ENCODE results near the gene SUSD3. TPM values are rescaled to one million over a fixed set of nuclear protein-coding genes. Genes with fewer than 3 reads are reported as not detected.

Gene SUSD3
- total RNA-seq, 1 experiment from 2014 or later = 9.0 TPM

DNA sequence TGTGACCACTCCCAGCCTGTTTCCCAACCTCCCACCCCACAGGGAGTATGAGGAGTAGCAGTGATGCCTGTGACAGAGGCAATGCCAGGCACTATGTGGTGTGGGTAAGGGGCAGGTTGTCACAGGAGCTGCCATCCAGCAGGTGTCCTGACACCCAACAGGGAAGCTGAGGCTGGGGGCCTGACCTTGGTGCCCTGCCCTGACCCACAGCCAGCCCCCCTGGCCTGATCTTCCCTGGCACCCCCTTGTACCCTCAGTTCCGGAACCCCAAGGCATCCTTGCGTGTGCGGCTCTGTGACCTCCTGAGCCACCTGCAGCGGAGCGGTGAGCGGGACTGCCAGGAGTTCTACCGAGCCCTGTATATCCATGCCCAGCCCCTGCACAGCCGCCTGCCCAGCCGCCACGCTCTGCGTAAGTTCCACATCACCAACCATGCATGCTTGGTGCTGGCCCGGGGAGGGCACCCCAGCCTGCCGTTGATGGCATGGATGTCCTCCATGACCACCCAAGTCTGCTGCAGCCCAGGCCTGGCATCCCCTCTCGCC is 51.9 kb downstream of the SUSD3 start:
- no peak overlapping the region for H3K9ac ChIP-seq (ENCODE audit: extremely low read depth, insufficient read length, low read length)
- no peak overlapping the region for H3K23ac ChIP-seq (ENCODE audit: insufficient read length, low read depth, low read length)
- H3K14ac ChIP-seq (ENCODE audit: insufficient read depth, low read length) = no peak overlapping the region
- H2BK20ac ChIP-seq (ENCODE audit: low read depth, low read length, poor library complexity, severe bottlenecking) = no peak overlapping the region
- no peaks in the 10 kb centered on the region for H3K9me3 ChIP-seq (ENCODE audit: control insufficient read depth, low read depth, low read length)
- WGBS (ENCODE audit: extremely low coverage, insufficient read length, low lambda C conversion rate) = no CpG with 5 or more reads among the region's 14 CpGs
- no peak overlapping the region for H3K18ac ChIP-seq (ENCODE audit: insufficient read length, low read depth, low read length)
- Mint-ChIP-seq H3K4me3 (no peak overlapping the region), H3K36me3 (ENCODE audit: insufficient read depth in 1 of 3, low read depth in 3 of 3) (peaks cover 0 to 8% (median 3%) of the 10 kb centered on the region in 3 experiments; a peak in 5 of 7 replicates), H3K27ac (no peak overlapping the region), H3K4me1 (peaks cover 10 to 14% of the 10 kb centered on the region in 2 experiments; a peak in 3 of 4 replicates), H3K27me3 (ENCODE audit: low read depth) (no peaks in the 10 kb centered on the region), H3K9me3 (no peaks in the 10 kb centered on the region)
- no peak overlapping the region for H4K91ac ChIP-seq (ENCODE audit: insufficient read length, low read depth, low read length)
- no peaks in the 10 kb centered on the region for H3K27me3 ChIP-seq (ENCODE audit: insufficient read depth, low read length)
- no peak overlapping the region for H4K5ac ChIP-seq (ENCODE audit: insufficient read length, low read depth, low read length)
- H3K4ac ChIP-seq (ENCODE audit: low read depth, low read length) = no peak overlapping the region
- H3K4me1 ChIP-seq (ENCODE audit: insufficient read depth, low read length) = no peaks in the 10 kb centered on the region
- no peak overlapping the region for H3K27ac ChIP-seq (ENCODE audit: insufficient read length, low read depth, low read length)
- no peaks in the 10 kb centered on the region for H3K23me2 ChIP-seq (ENCODE audit: insufficient read length, low read depth, low read length, poor library complexity, severe bottlenecking)
- H2BK5ac ChIP-seq (ENCODE audit: insufficient read length, low read length) = no peak overlapping the region
- H2BK120ac ChIP-seq (ENCODE audit: low read depth, low read length, poor library complexity, severe bottlenecking) = no peak overlapping the region
- H2BK12ac ChIP-seq (ENCODE audit: insufficient read length, low read depth, low read length) = no peak overlapping the region
- H3K4me2 ChIP-seq (ENCODE audit: insufficient read depth, insufficient read length, low read length) = no peak overlapping the region
- DNase-seq = no peak
- no peak overlapping the region for H2AFZ ChIP-seq (ENCODE audit: low read length)
- H3K79me1 ChIP-seq (ENCODE audit: insufficient read depth, low read depth, low read length, poor library complexity, severe bottlenecking) = peaks cover 3% of the 10 kb centered on the region
- H3K56ac ChIP-seq (ENCODE audit: insufficient read length, low read depth, low read length) = no peak overlapping the region
- H3T11ph ChIP-seq (ENCODE audit: low read length) = no peak overlapping the region
- TF ChIP-seq, protein P1, sequence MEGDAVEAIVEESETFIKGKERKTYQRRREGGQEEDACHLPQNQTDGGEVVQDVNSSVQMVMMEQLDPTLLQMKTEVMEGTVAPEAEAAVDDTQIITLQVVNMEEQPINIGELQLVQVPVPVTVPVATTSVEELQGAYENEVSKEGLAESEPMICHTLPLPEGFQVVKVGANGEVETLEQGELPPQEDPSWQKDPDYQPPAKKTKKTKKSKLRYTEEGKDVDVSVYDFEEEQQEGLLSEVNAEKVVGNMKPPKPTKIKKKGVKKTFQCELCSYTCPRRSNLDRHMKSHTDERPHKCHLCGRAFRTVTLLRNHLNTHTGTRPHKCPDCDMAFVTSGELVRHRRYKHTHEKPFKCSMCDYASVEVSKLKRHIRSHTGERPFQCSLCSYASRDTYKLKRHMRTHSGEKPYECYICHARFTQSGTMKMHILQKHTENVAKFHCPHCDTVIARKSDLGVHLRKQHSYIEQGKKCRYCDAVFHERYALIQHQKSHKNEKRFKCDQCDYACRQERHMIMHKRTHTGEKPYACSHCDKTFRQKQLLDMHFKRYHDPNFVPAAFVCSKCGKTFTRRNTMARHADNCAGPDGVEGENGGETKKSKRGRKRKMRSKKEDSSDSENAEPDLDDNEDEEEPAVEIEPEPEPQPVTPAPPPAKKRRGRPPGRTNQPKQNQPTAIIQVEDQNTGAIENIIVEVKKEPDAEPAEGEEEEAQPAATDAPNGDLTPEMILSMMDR (conservative IDR thresholded peaks at IDR 0.05) = no peak
- H2AK5ac ChIP-seq (ENCODE audit: insufficient read length, low read length) = no peak overlapping the region
- no peaks in the 10 kb centered on the region for H3K79me2 ChIP-seq (ENCODE audit: insufficient read depth, low read length)
- no peaks in the 10 kb centered on the region for H4K20me1 ChIP-seq (ENCODE audit: control insufficient read depth, insufficient read depth, insufficient read length)
- no peak overlapping the region for H4K8ac ChIP-seq (replicated peaks; ENCODE audit: insufficient read length, low read depth, low read length)
- H2BK15ac ChIP-seq (ENCODE audit: low read depth, low read length) = no peak overlapping the region

Data from H9 (cell line).